Stomach smooth muscle (tissue), 2 donors: ENCODE data around the gene IFI16.
A peak's percentile ranks its signal among the peaks of the same experiment; 100 is the strongest.

Source experiments
- H3K27ac ChIP-seq: one replicate; pipeline ENCODE4 v1.7.0; 2013; ENCODE audit warnings: mild to moderate bottlenecking, low read length, inconsistent platforms
- H3K27me3 ChIP-seq, 2 donors: one replicate each; pipeline ENCODE4 v1.7.0; 2013; ENCODE audit warnings: low read length in 2 of 2; ENCODE audit not compliant: insufficient read depth in 2 of 2, control insufficient read depth in 1 of 2
- H3K36me3 ChIP-seq, 2 donors: one replicate each; pipeline ENCODE4 v1.7.0; 2013; ENCODE audit warnings: low read length in 2 of 2; ENCODE audit not compliant: control insufficient read depth in 2 of 2, insufficient read depth in 2 of 2
- H3K4me1 ChIP-seq: one replicate; pipeline ENCODE4 v1.7.0; 2013; ENCODE audit warnings: low read length; ENCODE audit not compliant: control insufficient read depth, insufficient read depth
- H3K4me3 ChIP-seq, 2 donors: one replicate each; pipeline ENCODE4 v1.7.0; 2013; ENCODE audit warnings: low read length in 2 of 2
- H3K9ac ChIP-seq, 2 donors: one replicate each; pipeline ENCODE4 v1.7.0; 2013; ENCODE audit warnings: low read length in 2 of 2, mild to moderate bottlenecking in 1 of 2
- H3K9me3 ChIP-seq, 2 donors: one replicate each; pipeline ENCODE4 v1.7.0; 2013; ENCODE audit warnings: low read length in 2 of 2; ENCODE audit not compliant: control insufficient read depth in 2 of 2
- donor health status: healthy.
- donor health status: Pancreatic carcinoma.

The IFI16 gene

DNA sequence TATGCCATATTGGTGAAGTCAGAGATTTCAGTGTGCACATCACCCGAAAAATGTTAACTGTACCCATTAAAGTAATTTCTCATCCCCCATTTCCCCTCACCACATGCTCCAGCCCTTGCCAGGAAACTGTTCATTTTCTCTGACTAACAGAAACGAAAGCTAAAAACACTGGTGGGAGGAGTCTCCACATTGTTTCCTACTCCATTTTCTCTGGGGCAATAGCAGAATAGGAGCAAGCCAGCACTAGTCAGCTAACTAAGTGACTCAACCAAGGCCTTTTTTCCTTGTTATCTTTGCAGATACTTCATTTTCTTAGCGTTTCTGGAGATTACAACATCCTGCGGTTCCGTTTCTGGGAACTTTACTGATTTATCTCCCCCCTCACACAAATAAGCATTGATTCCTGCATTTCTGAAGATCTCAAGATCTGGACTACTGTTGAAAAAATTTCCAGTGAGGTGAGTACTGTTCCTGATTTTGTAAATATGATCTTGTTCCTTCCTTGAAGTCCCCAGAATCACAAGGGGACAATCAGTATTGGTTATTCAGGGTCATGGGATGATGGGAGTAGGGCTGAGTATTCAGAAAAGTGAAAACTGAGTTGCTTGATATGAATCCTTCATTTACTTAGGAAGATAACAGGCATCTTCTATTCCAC lies at the start of gene IFI16:
TSS of gene IFI16 (plus strand) at position 204 of the 658 bp plus-strand sequence. CDS start 4,774 bp downstream, outside the sequence.
- Histone ChIP-seq H3K4me3 (peak within 1 kb of the TSS; percentile 71 to 75), H3K27ac (peak within 1 kb of the TSS; percentile 25), H3K4me1 (no peaks in the 10 kb centered on the region), H3K27me3 (no peaks in the 10 kb centered on the region), H3K36me3 (no peaks in the 10 kb centered on the region), H3K9me3 (no peaks in the 10 kb centered on the region), H3K9ac (peak within 1 kb of the TSS; percentile 47 to 76)

DNA sequence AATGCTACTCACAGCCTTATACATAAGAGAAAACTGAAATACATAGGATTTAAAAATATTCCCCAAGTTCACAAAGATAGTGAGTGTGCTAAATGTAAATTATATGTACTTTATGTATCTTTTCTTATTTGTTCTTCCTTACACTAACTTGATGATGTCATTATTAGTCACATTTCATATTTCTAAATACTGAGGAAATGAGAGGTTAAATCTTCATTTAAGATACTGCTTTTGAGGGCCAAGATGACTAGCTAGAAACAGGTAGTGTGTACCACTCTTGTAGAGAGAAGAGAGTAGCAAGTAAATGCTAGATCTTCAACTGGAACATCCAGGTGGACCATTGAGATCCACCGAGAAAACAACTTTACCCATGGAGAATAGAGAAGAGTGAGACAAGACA lies 48.5 kb upstream of the IFI16 start:
- Histone ChIP-seq H3K27me3 (peaks cover 0 to 2% of the 10 kb centered on the region in 2 donors), H3K27ac (no peak overlapping the region), H3K9me3 (no peaks in the 10 kb centered on the region), H3K4me3 (no peak overlapping the region), H3K9ac (no peak overlapping the region), H3K36me3 (no peaks in the 10 kb centered on the region), H3K4me1 (no peaks in the 10 kb centered on the region)

DNA sequence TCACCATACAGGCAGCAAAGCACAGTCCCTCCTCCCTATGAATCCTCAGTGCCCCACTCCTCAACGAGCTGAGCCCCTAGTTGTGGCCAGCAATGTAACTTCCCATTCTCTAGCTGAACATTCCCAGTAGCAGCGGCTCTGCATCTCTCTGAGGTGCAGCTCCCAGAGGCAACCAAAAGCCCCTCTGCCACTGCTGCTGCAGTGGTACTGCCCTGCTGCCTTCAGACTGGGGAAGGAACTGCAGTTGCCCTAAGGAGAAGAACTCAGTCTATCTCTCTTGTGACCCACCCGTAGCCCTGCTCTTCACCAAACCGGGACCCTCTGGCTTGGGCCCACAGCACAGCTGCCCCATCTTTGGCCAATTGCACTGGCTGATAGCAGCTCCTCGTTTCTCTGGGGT lies 46.7 kb upstream of the IFI16 start:
- Histone ChIP-seq H3K27ac (no peak overlapping the region), H3K9me3 (no peaks in the 10 kb centered on the region), H3K36me3 (no peaks in the 10 kb centered on the region), H3K4me3 (no peak overlapping the region), H3K4me1 (no peaks in the 10 kb centered on the region), H3K27me3 (peaks cover 0 to 2% of the 10 kb centered on the region in 2 donors), H3K9ac (no peak overlapping the region)

DNA sequence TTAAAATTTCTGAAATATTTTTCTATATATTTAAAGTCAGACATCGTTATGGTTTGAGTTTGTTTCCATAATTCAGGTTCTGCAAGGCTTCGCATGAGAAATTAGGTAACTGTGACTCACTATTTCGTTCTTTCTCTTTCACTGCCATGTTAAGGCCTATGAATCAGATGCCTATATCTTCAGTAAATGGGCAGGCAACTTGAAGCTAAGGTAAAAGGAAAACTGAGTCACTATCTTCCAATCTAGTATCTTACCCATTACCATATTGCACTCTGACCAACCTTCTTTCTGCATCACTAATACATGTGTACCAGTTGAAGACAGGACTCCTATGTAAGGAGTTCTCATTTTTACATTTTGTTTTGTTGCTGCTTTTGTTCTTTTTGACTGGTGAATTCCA lies 40.5 kb upstream of the IFI16 start:
- no peaks in the 10 kb centered on the region for H3K27me3 ChIP-seq
- no peak overlapping the region for H3K9ac ChIP-seq
- no peak overlapping the region for H3K4me3 ChIP-seq
- H3K4me1 ChIP-seq = no peaks in the 10 kb centered on the region
- H3K36me3 ChIP-seq = no peaks in the 10 kb centered on the region
- H3K9me3 ChIP-seq = no peaks in the 10 kb centered on the region
- no peak overlapping the region for H3K27ac ChIP-seq

DNA sequence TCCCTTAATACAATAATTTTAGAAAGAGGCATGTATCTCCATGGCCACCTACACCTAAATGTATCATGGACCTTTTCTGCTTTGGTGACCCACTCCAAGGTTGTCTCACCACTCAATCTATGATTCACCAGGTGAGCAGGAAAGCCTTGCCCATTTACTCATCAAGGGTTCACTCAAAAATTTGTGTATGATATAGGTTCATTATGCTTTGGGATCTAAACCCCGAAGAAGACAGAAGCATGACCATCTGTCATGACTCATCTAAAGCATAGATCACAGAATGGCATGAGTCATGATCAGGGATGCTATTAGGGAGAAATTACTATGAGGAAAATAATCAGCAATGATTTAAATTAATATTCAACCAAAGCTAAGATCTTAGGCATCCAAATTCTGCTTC lies 39.9 kb upstream of the IFI16 start:
- Histone ChIP-seq H3K36me3 (no peaks in the 10 kb centered on the region), H3K4me3 (no peak overlapping the region), H3K4me1 (no peaks in the 10 kb centered on the region), H3K9me3 (no peaks in the 10 kb centered on the region), H3K9ac (no peak overlapping the region), H3K27ac (no peak overlapping the region), H3K27me3 (no peaks in the 10 kb centered on the region)

DNA sequence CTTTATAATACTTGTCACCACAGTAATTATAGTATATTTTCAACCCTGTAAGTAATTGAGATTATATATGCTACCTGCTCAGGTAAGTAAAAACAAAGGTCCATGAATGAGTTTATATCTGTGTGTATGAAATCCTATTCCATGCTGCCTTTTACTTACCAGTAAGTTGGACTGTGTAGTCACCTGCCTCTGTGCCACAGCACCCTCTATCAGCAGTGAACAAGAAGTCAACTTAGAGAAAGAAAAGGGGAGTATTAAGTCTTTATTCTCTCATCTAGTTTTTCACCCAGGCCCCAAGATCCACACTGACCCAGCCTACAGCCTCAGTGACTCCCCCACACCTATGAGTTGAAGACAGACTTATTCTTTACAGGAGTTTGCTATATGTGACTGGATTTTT lies 36.9 kb upstream of the IFI16 start:
- H3K9ac ChIP-seq = no peak overlapping the region
- no peaks in the 10 kb centered on the region for H3K27me3 ChIP-seq
- H3K4me3 ChIP-seq = no peak overlapping the region
- no peaks in the 10 kb centered on the region for H3K4me1 ChIP-seq
- no peaks in the 10 kb centered on the region for H3K36me3 ChIP-seq
- H3K9me3 ChIP-seq = no peaks in the 10 kb centered on the region
- no peak overlapping the region for H3K27ac ChIP-seq

DNA sequence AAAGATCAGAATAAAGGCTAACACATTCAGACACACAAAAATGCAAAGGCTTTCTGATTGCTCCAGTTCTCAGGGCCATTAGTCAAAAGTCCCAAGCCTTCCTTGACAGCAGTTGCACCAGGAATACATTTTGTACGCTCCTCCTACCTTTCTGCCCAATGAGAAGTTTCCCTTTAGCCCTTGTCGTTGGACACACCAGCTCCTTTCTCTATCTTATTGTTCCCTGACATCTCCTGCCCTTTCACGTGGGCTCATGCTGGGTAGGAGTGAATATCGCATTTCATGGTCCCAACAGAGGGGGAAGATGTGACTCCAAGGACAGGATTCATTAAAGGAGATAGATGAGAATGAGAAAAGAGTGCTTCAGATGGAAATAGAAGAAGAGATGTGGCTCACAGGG lies 33.5 kb upstream of the IFI16 start:
- no peaks in the 10 kb centered on the region for H3K36me3 ChIP-seq
- H3K9me3 ChIP-seq = no peaks in the 10 kb centered on the region
- no peaks in the 10 kb centered on the region for H3K27me3 ChIP-seq

DNA sequence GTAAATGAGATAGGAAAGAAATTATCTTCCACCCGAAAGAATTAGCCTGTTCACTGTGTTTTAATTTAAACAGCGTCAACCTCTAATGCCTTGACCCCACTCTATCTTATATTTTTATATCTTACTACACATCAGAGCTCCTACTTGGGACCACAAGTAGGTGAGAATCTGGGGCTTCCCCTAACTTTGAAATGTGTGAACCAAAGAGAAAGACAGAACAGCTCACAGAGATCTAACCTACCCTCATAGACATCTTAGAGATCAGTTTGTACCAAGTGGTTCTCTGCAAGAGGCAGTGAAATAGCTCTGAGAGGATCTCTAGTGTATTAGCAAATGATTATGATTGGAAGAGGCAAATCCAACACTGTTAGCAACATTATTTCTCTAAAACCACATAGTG lies 31.0 kb upstream of the IFI16 start:
- no peaks in the 10 kb centered on the region for H3K27me3 ChIP-seq
- no peak overlapping the region for H3K27ac ChIP-seq
- H3K9me3 ChIP-seq = no peaks in the 10 kb centered on the region
- no peak overlapping the region for H3K4me3 ChIP-seq
- H3K9ac ChIP-seq = no peak overlapping the region
- no peaks in the 10 kb centered on the region for H3K4me1 ChIP-seq
- no peaks in the 10 kb centered on the region for H3K36me3 ChIP-seq

More for the DNA sequence above, 33.5 kb upstream of the IFI16 start:
- Histone ChIP-seq H3K27ac (no peak overlapping the region), H3K4me3 (no peak overlapping the region), H3K9ac (no peak overlapping the region), H3K4me1 (no peaks in the 10 kb centered on the region)

DNA sequence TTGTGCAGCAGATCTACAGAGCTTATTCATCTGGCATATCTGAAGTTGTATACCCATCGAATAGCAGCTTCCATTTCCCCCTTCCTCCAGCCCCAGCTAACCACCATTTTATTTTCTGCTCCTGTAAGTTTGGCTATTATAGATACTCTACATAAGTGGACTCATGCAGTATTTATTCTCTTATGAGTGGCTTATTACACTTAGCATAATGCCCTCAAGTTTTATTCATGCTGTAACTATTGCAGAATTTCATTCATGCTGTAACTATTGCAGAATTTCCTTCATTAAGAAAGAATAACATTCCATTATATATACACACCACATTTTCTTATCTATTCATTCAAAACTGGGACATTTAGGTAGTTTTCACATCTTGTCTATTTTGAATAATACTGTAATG lies 30.5 kb upstream of the IFI16 start:
- no peak overlapping the region for H3K9ac ChIP-seq
- no peaks in the 10 kb centered on the region for H3K36me3 ChIP-seq
- no peaks in the 10 kb centered on the region for H3K9me3 ChIP-seq
- no peaks in the 10 kb centered on the region for H3K27me3 ChIP-seq
- H3K4me1 ChIP-seq = no peaks in the 10 kb centered on the region
- H3K27ac ChIP-seq = no peak overlapping the region
- H3K4me3 ChIP-seq = no peak overlapping the region

DNA sequence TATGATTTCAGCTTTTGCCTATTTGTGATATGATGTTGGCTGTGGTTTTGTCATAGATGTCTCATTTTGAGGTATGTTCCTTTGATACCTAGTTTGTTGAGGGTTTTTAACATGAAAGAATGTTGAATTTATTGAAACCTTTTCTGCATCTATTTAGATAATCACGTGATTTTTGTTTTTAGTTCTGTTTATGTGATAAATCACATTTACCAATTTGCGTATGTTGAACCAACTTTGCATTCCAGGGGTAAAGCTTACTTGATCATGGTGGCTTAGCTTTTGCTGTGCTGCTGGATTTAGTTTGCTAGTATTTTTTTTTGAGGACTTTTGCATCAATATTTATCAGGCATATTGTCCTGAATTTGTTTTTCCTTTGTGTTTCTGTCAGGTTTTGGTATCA lies 26.5 kb upstream of the IFI16 start:
- Histone ChIP-seq H3K4me3 (no peak overlapping the region), H3K4me1 (no peaks in the 10 kb centered on the region), H3K27me3 (no peaks in the 10 kb centered on the region), H3K36me3 (no peaks in the 10 kb centered on the region), H3K27ac (no peak overlapping the region), H3K9me3 (no peaks in the 10 kb centered on the region), H3K9ac (no peak overlapping the region)

DNA sequence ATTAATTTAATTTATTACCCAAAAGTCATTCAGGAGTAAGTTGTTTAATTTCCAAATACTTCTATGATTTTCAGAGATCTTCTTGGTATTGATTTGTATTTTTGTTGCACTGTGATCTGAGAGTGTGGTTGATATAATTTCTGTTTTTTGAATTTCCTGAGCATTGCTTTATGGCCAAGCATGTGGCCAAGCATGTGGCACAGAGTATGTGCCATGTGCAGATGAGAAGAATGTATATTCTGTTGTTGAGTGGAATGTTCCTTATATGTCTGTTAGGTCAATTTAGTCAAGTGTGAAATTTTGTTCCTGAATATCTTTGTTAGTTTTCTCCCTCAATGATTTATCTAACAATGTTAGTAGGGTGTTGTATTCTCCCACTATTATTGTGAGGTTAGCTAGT lies 25.3 kb upstream of the IFI16 start:
- no peaks in the 10 kb centered on the region for H3K27me3 ChIP-seq
- no peaks in the 10 kb centered on the region for H3K36me3 ChIP-seq
- H3K4me1 ChIP-seq = no peaks in the 10 kb centered on the region
- H3K27ac ChIP-seq = no peak overlapping the region
- H3K9me3 ChIP-seq = no peaks in the 10 kb centered on the region
- no peak overlapping the region for H3K9ac ChIP-seq
- H3K4me3 ChIP-seq = no peak overlapping the region
